ENCODE measurements around the gene DBF4B. TPM values are rescaled to one million over a fixed set of nuclear protein-coding genes. Genes with fewer than 3 reads are reported as not detected.

DBF4B gene
- total RNA-seq, 2 donors from 2014 or later = 4.2 to 4.3 TPM

DNA sequence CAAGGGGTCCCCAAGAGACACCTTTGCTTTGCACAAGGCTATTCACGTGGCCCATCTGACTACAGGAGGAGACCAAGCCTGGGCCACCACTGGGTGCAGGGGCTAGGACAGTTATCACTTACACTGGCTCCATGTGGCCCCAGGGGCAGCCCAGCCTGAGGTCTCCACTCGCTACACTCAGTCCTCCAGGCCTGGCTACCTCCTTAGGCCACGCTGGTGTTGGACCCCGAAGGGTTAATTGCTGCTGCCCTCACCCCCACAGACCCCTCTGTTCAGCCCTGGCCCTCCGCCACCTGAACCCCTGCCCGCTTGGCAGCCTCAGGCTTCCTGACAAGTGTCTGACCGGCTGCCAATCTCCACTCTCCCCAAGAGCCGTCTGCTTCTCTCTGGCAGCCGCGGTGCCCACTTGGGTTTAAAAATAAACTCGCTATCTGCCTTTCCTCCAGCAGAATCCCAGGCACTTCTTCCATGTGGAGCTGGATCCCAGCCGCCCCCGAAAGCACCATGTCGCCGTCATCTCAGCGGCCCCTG lies 78.2 kb downstream of the DBF4B start:
- intact Hi-C loops (cut with DNase I) = no loop called here
- peak; percentile 71 for DNase-seq (ENCODE audit: low spot score)

DNA sequence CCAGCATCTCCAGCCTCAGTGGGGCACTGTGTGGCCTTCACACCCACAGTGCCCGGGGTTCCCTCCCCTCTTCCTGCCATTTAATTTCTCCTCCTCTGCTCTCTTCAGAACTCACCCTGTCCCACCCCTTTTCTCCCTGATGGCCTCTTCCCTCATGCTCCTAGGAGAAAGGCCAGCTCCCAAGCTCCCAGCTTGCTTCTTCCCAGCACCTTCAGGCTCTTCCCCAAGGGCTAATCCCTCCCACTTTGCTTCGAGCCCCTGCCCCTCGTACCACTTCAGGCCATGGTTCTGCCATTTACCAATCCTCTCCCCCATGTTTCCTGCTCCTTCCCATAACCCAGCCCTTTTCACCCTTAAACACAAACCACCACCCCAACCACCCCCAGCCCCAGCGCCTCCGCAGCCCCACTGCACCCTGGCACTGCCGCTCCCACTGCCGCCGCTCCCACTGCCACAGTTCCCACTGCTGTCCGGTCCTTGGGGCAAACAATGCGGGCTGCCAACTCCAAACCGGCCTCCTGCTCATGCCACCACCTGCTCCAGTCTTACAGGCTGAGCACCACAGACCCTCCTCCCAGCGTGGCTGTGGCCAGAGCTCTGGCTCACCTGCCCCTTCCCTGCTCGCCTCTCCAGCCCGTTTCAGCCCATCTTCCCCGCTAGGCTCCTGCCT lies 78.9 kb downstream of the DBF4B start:
- DNase-seq (ENCODE audit: low spot score) = peak; percentile 59
- intact Hi-C loops (cut with DNase I) = no loop called here

DNA sequence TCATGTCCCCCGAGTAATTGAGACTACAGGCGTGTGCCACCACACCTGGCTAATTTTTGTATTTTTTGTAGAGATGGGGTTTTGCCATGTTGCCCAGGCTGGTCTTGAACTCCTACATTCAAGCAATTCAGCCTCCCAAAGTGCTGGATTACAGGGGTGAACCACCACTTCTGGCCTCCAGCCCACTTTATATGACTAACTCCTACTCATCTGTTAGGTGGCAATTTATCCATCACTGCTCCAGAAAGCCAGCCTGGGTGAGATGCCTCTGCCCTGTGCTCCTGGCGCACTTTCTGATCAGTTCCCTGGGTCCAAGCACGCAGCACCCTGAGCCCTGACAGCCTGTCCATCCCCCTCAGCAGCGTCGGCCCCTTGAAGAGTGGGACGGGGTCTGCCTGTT lies 79.7 kb downstream of the DBF4B start:
- DNase-seq (ENCODE audit: low spot score) = peak; percentile 37
- intact Hi-C loops (cut with DNase I) = no loop called here

DNA sequence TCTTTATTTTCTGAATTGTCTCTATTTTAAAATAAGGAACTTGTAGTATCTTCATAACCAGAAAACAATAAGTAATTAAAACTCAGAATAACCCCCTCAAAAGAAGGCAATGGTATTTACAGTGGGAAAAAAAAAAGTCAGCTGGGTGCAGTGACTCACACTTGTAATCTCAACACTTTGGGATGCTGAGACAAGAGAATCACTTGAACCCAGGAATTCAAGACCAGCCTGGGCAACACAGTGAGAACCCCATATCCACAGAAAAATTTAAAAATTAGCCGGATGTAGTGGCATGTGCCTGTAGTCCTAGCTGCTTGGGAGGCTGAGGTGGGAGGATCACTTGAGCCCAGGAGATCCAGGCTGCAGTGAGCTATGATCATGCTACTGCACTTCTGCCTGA lies 83.8 kb downstream of the DBF4B start:
- intact Hi-C loops (cut with DNase I) = loop anchor here (1.0 to 5.0 kb wide), 2 partner anchors 34 to 35 kb away; partner anchors contain the start of gene ADAM11 (in 1 of the 2)

DNA sequence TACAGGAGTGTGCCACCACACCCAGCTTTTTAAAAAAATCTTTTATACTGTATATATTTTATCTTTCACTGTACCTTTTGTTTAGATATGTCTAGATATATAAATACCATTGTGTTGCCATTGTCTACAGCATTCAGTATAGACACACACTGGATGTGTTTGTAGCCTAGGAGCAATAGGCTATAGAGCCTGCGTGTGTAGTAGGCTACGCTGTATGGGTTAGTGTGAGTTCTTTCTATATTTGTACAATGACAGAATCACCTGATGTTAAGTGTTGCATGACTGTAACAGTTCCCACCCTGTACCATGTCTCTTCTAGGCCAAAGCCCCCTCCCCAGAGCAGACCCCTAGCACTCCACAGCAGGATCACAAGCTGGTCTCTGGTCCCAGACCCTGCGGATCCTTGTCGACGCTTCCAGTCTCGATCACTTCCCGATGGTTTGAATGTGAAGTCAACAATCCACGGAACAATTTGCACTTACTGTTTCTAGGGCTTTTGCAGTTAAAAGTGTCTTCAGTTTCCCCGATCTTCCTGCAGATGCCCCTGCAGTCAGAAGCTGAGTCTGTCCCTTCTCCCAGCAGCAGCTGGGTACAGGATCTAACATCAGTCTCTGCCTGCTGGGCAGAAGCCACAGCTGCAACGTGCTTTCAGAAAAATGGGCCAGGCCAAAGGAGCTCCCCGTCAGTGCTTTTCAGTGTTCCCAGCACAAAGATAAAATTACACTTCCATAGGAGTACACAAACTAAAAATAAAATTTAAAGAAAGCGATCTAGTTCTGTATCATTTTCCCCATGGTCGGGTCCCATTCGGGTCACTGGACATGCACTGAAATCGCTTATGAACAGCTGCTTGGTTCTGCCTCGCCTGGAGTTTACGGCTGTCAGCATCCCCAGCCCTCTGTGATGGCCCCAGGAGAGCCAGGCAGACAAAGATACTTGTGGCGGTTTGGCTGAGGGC lies 85.7 kb downstream of the DBF4B start:
- peak; percentile 42 for DNase-seq (ENCODE audit: low spot score)
- intact Hi-C loops (cut with DNase I) = loop anchor here in 1 of 2 donors (5.0 kb wide), 1 partner anchor 33 kb away; no protein-coding TSS in a partner anchor

More for the DNA sequence above, 83.8 kb downstream of the DBF4B start:
- DNase-seq (ENCODE audit: low spot score) = no peak

DNA sequence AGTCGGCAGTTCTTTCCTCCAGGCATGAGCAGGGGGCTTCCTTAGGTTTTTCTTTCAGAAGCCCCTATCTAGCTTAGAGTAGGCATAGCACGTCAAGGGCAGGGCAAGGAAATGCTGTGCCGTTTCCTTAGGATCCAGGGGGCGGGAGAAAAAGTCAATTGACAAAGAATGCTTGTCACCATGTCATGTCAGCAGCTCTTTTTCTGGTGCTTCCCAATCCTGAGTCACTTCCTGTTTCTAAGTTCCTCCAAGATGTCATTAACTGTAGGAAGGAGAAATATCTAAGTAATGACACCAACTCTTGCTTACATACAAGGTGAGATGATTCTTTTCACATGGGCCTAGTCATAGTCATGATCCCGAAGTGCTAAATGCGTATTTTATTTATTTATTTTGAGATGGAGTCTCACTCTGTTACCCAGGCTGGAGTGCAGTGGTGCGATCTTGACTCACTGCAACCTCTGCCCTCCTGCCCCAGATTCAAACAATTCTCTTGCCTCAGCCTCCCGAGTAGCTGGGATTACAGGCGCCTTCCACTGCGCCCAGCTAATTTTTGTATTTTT lies 86.5 kb downstream of the DBF4B start:
- intact Hi-C loops (cut with DNase I) = loop anchor here in 1 of 2 donors (5.0 kb wide), 1 partner anchor 32 kb away; no protein-coding TSS in a partner anchor

DNA sequence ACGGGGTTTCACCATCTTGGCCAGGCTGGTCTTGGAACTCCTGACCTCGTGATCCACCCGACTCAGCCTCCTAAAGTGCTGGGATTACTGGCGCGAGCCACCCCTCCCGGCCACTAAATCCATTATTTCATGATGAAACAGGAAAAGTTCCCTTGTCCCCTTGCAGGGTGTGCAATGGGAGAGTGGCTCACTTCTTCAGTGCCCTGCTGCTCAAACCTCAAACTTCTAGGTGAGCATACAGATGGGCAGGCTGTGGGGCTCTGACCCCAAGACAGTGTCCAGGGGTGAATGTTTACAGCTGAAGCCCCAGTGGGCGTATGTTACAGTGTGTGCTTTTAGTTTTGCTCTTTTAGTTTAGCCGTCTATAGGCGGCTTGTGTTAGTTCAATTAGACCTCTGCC lies 87.0 kb downstream of the DBF4B start:
- intact Hi-C loops (cut with DNase I) = no loop called here
- DNase-seq (ENCODE audit: low spot score) = peak; percentile 20

More for the DNA sequence above, 86.5 kb downstream of the DBF4B start:
- DNase-seq (ENCODE audit: low spot score) = peak; percentile 41

DNA sequence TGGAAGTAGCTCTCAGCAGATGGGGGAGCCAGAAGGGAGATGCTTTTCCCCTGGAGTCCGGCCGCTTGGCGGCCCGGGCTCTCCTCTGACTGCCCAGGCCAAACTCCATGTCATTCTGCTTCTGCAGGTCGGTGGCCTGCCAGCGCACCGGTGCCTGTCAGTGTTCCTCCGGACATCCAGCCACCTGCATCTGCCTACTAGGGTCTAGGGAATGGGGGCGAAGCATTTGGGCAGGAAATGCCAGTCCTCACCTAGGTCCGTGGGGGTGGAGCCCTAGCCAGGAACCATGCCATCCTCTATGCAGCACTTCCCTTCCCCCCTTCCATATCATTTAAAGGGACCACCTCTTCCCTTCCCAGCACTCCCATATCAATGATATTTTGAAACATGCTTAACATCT lies 87.5 kb downstream of the DBF4B start:
- peak; percentile 43 for DNase-seq (ENCODE audit: low spot score)
- intact Hi-C loops (cut with DNase I) = no loop called here

DNA sequence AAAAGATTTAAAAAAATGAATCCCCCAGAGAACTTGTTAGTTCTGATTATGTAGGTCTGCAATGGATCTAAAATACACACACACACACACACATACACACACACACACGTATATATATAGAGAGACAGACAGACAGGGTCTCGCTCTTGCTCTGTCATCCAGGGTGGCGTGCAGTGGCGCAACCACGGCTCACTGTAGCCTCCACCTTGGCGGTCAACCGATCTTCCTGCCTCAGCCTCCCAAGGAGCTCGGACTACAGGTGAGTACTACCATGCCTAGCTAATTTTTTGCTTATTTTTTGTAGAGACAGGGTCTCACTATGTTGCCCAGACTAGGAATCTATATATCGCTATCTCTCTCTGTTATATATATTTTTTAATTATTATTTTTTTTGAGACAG lies 88.3 kb downstream of the DBF4B start:
- DNase-seq (ENCODE audit: low spot score) = no peak
- intact Hi-C loops (cut with DNase I) = no loop called here

DNA sequence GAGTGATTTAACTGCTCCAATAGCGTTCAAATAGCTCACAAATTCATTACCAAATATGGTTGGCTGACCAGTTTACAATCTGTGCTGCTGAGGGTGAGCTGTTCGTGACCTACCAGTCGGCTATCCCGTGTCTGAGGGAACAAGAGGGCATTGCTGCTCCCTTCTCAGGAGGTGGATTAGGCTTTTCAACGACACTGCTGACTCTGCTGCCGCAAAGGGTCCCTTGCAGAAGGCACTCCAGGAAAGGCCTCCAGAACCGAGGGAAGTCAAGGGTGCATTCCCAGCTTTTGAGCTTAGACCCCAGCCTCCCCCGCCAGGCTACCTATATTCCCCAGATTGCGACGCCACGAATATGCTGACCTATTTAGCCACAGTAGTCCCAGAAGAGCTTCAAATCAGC lies 89.3 kb downstream of the DBF4B start:
- peak; percentile 71 for DNase-seq (ENCODE audit: low spot score)

DNA sequence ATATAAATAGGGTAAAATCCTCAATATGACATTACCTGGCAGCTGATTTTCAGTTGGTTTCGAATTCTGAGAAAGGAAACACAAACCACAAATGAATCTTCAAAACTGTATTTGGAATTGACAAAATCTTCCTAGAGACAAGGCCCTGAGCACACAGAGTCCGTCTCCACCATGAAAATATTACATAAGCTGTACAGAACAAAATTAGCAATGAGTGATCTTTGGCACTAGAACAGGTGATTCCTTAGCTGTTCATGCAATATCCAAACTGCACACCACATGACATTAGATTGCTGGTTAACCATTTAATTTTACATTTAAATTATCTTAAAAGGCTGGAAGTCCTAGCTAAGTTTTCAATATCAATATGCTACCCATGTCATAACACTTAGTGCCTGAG lies 89.9 kb downstream of the DBF4B start:
- intact Hi-C loops (cut with DNase I) = no loop called here
- DNase-seq (ENCODE audit: low spot score) = no peak

More for the DNA sequence above, 89.3 kb downstream of the DBF4B start:
- intact Hi-C loops (cut with DNase I) = no loop called here

Other genes starting within 250 kb of the DBF4B start
- gene GPATCH8, start 205.3 kb upstream of the DBF4B start, total RNA-seq = 10 to 100 TPM; 28.5 to 36.4 TPM
- 10 to 100 TPM; 10.4 to 12.6 TPM for gene FZD2, start 151.2 kb upstream of the DBF4B start, total RNA-seq
- under 1 TPM in 1 of 2 donors, not detected in 1; 0.10 TPM for gene MEIOC, start 52.2 kb upstream of the DBF4B start, total RNA-seq
- gene CCDC43, start 18.9 kb upstream of the DBF4B start, total RNA-seq = 10 to 100 TPM; 16.5 to 17.4 TPM
- under 1 TPM; 0.29 to 0.42 TPM for gene ADAM11, start 50.3 kb downstream of the DBF4B start, total RNA-seq
- 10 to 100 TPM; 30.4 to 80.8 TPM for gene GJC1, start 121.6 kb downstream of the DBF4B start, total RNA-seq
- gene HIGD1B, start 139.2 kb downstream of the DBF4B start, total RNA-seq = 1 to 10 TPM; 1.8 to 1.9 TPM
- gene EFTUD2, start 190.8 kb downstream of the DBF4B start, total RNA-seq = 10 to 100 TPM; 65.2 to 71.9 TPM
- 1 to 10 TPM in 1 of 2 donors, under 1 TPM in 1; 0.51 to 1.7 TPM for gene GFAP, start 206.8 kb downstream of the DBF4B start, total RNA-seq
- under 1 TPM; 0.10 to 0.65 TPM for gene KIF18B, start 239.1 kb downstream of the DBF4B start, total RNA-seq